ENCODE results near the gene ABL1.

ABL1 gene

DNA sequence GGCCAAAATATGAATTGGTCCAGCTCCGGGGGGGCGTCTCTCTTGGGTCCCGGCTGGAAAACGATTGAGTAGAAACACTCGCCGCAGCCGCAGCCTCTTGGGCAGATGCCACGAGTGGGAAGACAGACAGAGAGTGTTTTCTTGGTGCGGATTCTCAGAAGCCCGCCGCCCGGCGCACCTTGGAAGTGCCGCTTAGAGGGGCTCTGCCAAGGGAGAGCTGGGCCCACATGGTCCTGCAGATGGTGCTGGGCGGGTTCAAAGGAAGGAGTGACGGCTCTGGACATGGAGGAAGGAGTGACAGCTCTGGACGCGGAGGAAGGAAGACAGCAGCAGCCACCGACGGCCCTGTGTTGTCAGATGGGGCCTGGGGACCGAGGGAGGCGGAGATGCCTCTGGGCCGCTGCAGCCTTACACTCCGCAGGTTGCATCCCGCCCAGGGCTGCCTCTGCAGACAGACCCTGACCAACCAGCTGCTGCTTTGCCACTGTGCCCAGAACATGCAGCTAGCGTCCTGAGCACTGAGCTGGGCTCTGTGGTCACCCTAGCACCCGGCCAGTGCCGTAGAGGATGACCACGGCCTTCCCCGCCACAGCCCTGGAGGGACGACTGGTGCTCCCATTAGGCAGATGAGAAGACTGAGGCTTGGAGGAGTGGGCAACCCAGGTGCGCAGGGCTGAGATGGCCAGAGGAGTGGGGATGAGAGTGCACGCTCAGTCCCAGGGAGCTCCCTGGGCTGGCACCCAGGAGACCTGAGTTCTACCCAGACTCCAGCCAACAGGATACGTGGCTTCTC is 82.3 kb downstream of the ABL1 start:
- no peak for DNase-seq (ENCODE audit: low read depth in 4 of 4, low spot score in 1 of 4)

DNA sequence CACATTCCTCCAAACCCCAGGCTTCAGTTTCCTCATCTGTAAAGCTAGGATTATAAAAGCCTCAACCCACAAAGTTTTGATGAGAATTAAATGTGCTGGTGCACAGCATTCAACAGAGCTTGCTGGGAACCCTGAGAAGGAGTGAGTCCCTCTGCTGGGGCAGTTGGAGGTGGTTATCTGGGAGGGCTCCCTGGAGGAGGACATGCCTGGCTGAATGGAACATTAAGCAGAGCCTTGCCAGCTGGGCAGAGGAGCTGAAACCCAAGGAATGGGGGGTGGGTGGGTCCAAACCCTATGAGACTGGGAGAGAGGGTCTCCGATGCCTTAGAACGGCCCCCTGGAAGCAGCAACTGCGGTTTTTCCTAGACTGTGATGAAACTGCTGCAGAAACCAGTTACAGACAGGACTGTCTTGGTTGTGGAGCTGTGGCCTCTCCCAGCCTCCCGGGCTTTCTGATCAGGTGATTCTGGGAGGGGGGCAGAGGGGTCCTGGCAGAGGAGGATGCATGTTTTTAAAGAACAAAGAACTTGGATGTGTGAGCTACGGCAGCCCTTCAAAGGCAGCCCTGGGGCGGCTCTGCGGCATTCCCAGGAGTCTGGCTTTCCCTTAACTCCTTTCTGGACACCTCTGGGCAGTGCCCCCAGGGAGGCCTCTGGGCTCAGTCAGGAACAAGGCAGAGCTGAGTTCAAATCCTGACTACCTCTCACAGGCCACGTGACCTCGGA is 83.2 kb downstream of the ABL1 start:
- no peak for DNase-seq (ENCODE audit: low read depth in 4 of 4, low spot score in 1 of 4)

DNA sequence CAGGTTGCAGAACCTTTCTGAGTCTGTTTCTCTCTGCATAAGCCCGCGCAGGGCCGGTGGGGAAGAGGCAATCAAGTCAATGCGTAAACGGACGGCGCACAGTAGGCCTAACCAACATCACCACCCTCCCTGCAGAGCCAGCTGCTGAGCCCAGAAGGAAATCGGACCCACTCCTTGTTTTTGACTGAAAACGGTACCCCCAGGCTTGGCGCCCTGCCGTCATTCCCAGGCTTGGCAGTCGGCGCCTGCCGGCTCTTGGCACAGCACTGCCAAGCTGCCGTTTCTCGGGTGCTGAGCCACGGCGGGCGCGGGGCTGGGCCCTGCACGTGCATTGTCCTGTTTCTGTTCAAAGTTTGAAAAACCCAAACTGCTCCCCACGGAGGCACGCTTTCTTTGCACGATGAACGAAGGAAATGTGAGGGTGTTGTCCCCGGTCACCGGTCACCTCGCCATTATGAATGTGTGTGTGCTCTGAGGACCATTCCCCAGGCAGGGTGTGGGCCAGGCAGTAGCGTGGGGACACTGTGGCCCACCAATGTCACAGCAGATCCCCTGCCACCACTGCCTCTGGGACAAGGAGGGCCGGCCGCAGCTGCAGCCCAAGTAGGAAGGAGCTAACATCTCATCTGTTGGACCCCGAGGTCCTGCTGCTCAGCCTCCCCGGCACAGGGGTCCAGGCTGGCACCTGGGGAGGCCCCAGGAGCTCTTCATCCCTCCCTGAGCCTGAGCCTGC is 83.9 kb downstream of the ABL1 start:
- no peak for DNase-seq (ENCODE audit: low read depth in 4 of 4, low spot score in 1 of 4)

DNA sequence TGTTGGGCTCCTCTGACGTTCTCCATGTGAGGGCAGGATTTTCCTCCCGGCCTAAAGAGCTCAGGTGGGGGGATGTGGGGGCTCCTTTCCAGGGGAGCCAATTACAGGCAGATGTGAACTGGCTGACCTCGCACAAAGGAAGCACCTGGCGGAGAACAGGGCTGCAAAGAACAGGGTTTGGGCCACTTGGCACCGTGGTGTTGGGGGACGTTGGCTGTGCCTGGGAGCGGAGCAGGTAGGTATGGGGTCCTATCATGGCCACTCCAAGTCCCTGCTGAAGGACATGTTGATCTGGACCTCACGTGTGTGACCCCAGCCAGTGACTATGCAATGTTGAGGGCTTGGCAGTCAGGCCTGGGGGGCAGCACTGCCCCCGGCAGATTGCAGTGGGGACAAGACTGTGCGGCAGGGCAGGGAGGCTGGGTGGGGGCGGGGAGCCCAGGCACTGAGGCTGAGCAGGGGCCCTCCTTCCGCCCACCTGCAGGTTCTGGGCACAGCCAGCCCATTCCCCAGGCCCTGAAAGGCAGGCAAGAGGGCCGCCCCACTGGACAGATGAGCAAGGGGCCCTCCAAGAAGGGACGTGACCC is 84.6 kb downstream of the ABL1 start:
- no peak for DNase-seq (ENCODE audit: low read depth in 4 of 4, low spot score in 1 of 4)

DNA sequence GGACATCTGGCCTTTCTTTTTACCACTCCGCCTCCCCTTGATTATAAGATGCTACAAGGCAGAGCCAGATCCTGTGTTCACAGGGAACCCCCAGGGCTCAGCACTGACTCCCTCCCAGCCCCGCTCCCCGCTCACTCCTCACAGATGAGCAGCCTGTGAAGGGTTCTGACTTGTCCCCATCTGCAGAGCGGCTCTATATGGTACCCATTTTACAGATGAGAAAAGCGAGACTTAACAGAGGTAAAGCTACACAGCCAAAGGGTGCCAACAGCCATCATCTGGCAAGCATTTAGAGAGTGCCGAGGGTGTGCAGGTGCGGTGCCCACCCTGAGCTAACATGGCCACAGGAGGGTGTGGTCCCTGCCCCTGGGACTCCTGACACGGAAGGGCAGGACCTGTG is 85.2 kb downstream of the ABL1 start:
- DNase-seq (ENCODE audit: low read depth in 4 of 4, low spot score in 1 of 4): no peak

DNA sequence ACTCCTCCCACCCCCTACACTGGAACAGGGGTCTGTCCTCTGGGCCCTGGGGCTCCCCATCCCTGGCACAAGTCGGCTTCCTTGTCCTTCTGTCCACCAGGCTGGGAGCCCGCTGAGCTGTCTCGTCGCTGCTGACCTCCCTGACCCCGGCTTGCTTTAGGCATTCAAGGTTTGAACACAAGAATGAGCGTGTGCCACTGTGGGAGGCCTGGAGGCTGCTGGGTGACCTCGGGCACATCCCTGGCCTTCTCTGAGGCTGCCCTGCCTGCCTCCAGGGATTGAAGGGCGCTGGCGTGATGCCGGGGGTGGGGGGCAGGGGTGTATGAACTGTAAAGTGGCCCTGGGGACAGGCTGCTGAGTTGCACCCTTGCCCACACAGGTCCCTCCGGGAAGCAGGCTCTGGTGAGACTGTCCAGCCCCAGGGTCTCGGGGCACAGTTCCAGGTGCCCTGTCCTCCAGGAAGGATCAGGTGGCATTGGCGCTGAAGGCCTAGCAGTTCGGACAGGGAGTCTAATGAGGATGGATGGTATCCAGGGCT is 85.8 kb downstream of the ABL1 start:
- no peak for DNase-seq (ENCODE audit: low read depth in 4 of 4, low spot score in 1 of 4)

GRCh38 chr9:130921300-130921988 is 86.4 kb downstream of the ABL1 start:
- no peak for DNase-seq (ENCODE audit: low read depth in 4 of 4, low spot score in 1 of 4)

DNA sequence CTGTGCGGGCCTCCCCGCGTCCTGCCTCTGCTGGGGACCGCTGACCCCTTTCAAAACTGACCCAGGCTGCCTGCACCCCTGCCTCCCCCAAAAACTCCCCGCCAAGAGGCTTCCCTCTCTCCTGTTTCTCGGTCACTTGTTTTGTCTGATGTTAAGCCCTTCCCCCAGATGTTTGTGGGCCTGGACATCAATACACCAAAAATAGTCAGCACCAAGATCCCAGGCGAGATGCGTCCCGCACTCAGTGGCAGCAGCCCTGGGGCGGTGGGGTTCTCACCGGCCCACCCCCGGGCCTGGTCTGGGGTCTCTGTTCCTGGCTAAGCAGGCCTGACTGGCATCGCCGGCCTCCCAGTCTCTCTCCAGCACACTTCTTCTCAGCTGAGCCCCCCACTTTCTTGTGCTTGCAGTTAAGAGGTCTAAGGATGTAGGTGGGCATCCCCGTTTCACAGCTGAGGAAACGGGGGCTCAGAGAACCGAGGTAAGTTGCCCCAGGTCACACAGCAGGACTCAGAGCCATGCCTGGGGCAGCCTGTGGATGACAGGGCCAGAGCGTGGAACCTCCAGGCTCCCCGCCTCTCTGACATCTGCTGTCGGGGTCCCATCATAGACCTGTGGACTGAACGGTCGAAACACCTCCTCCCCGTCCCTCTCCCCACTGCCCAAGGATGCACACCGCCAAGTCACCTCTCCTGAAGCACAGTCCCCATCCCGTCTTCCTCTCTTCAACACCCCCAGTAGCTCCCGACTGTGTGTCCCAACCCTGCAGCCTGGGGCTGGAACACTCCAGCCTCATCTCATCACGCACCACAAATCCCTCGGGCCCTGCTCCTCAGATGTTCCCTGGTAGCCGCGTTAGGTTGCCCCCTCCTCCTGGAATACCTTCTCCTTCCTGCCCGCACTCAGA is 87.2 kb downstream of the ABL1 start:
- no peak for DNase-seq (ENCODE audit: low read depth in 4 of 4, low spot score in 1 of 4)

DNA sequence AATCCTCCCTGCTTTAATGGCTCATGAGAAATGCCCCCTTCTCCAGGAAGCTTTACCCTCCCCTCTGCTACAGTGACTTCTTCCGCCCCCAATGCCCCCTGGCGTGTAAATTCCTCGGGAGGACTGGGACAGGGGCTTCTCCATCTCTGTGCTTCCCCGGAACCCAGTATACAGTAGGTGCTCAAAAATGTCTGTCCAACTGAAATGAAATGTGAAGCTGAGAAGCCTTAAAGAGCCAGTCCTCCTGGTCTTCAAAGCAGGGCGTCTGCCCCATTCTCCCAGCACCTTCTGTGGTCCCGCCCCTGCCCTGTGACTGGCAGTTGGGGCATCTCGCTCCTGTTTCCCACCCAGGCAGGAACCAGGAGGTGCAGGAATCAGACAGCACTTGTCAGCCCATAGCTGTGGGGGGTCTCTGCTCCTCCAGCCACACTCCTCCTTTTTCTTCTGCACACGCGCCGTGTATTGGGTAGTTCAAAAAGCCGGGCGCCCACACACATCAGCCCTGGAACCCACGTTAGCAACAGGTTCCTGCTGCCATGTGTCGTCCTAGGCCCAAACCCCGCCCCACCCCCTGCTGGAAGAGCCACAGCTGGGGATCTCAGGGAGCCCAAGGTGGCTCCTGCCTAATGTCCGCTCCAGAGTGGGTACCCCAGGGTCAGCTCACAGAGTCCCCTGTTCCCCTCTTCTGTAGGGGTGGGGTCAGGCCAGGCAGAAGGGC is 88.0 kb downstream of the ABL1 start:
- no peak for DNase-seq (ENCODE audit: low read depth in 4 of 4, low spot score in 1 of 4)

- DNase-seq (ENCODE audit: low read depth in 4 of 4, low spot score in 1 of 4): no peak
These were observed 88.8 kb downstream of the ABL1 start for GRCh38 chr9:130923611-130924447.

GRCh38 chr9:130924448-130924788 is 89.4 kb downstream of the ABL1 start:
- no peak for DNase-seq (ENCODE audit: low read depth in 4 of 4, low spot score in 1 of 4)

DNA sequence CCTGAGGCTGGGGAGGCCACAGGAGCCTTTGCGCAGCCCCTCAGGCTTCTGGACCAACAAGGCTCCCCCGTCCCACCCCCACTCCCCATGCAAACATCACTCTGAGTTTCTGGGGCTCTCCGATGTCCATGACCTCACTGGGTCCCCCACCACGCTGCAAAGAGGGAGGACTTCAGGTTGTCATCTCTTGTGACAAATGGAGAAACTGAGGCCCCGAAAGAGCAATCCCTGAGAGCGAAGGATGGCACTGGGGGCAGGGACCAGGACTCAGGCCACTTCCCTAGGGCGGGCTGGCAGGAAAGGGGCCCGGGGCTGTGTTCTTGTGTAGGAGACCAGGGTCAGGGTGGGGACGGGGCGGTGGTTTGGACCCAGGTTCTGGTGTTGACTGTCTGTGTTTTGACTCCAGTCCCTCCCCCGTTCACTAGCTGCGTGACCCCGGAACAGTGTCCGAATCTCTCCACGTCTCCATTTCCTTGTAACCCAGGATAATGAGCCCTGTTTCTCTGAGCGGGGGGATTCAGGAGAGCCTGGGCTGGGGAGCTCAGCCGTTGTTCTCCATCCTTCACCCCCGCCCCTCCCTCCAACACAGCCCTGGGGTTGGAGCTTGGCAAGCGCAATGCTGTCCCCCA is 90.1 kb downstream of the ABL1 start:
- DNase-seq (ENCODE audit: low read depth in 4 of 4, low spot score in 1 of 4): no peak

GRCh38 chr9:130927338-130927737 is 92.3 kb downstream of the ABL1 start:
- DNase-seq (ENCODE audit: low read depth in 4 of 4, low spot score in 1 of 4): no peak

DNA sequence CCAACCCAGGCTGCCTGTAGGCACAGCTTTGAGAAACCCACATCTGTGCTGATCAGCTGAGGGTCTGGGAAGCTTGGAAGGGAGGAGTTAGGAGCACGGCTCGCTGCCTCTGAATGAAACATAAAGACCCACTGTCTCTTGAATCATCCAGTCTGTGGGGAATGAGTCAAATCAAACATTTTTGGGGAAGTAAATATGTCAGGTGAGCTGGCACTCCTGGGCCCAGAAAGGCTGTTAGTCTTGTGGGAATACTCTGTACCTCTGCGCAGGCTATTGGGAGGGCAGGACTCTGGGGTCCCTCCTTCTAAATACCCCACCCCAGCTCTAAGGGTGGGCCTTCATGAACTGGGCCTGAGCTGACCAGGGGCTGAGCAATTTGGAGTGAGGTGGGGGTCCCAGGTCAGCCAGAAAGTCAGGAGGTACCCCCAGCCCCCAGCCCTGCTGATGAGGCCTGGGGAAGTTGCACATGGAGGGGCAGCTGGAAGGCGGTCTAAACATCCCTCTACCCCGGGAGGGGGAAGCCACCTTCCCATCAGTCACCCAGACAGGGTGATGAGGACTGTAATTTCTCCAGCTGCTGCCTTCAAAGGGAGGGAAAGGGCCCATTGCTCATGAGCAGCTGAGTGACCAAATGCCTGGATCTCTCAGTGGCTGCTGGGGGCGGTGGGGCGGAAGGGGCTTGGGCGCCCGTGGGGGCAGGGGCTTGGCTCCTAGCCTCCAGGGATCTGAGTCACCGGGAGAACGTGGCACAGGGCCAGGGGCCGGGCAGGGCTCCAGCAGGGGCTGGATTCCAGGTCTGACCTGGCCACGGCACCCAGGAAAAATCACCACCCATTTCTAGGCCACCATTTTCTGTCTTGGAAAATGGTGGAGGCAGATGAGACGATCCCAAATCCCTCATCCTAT is 93.2 kb downstream of the ABL1 start:
- DNase-seq (ENCODE audit: low read depth in 4 of 4, low spot score in 1 of 4): no peak

DNA sequence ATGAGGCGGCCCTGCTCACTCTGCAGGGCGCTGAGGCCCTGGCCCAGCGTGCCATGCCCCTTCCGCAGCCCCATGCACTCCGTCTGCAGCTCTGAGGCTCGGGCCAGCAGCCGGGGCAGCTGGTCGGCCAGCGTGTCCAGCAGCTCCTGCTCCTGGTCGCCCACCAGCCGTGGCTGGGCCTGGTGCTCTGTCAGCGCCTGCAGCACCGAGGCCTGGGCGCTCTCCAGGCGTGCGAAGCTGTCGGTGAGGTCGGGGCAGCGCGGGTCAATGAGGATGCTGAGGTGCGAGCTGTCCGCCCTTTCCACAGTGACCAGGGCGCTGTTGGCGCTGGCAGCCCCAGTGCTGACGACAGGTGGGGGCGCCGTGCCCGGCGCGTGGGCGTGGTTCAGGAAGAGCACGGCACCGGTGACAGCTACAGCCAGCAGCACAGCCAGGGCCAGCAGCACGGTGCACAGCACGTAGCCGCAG is 94.6 kb downstream of the ABL1 start:
- DNase-seq (ENCODE audit: low read depth in 4 of 4, low spot score in 1 of 4): no peak

DNA sequence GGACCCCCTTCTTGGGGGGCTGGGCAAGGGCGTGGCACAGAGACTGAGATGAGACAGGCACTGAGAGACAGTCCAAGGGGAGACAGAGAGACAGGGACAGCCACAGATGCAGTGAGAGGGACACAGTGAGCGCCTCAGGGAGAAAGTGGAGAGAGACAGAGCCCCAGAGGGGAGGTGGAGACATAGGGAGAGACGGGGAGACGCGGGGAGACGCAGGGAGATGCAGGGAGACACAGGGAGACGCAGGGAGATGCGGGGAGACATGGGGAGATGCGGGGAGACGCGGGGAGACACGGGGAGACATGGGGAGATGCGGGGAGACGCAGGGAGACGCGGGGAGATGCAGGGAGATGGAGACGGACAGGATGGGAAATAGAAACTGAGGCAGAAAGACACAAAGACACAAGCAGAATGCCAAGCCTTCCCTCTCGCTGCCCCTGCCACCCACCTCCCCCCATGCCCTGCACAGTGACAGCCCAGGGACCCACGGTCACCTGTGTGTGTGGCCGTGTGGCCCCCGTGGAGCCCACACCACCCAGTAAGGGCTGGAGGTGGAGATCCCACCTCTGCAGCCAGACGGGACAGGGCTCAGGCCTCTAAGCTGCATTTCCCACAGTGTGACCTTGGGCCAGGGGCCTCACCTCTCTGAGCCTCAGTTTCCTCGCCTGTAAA is 95.2 kb downstream of the ABL1 start:
- no peak for DNase-seq (ENCODE audit: low read depth in 4 of 4, low spot score in 1 of 4)

Measured in stimulated activated CD4-positive, alpha-beta T cell treated with anti-CD3 and anti-CD28 coated beads, Interleukin-1b, Interleukin-23, amount 100 ng/mL, for 24 hours (primary cell).